SU-DHL-6 (cell line): ENCODE data around the gene MAGEB6B.

Experiments used
- EZH2phosphoT487 ChIP-seq: fragments of 200-600 bp; sonication (generic), shearing (Covaris generic); conservative IDR thresholded peaks from 2 replicates; pipeline ENCODE4 v1.6.1; 2018; ENCODE audit warnings: mild to moderate bottlenecking, antibody characterized with exemption, low read length, moderate library complexity, mixed read lengths
- TF ChIP-seq, protein P1 (sequence below): fragments of 200-600 bp; sonication (generic); IDR thresholded peaks from one replicate; pipeline ENCODE4 v1.5.1; 2017; ENCODE audit warnings: antibody characterized with exemption, mild to moderate bottlenecking, low read length, moderate library complexity; ENCODE audit not compliant: insufficient read depth, poor library complexity, severe bottlenecking

DNA sequence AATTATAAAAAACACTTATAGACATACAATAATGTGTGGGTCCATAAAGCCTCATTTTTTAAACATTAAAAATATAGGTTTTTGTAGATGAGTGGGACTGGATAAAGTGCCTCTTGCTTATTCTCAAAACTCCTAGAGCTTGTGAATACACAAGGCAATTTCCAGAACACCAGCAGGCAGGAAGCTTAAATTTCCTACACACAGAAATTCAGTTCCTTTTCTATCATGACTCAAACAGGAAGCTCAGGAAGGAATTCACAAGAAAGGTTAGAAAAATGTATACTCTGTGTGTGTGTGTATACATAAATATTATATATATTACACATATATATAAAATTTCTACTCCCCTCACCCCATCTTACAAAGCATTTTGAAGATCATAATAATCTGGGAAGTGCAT lies 43.2 kb downstream of the MAGEB6B start:
- TF ChIP-seq, protein P1, sequence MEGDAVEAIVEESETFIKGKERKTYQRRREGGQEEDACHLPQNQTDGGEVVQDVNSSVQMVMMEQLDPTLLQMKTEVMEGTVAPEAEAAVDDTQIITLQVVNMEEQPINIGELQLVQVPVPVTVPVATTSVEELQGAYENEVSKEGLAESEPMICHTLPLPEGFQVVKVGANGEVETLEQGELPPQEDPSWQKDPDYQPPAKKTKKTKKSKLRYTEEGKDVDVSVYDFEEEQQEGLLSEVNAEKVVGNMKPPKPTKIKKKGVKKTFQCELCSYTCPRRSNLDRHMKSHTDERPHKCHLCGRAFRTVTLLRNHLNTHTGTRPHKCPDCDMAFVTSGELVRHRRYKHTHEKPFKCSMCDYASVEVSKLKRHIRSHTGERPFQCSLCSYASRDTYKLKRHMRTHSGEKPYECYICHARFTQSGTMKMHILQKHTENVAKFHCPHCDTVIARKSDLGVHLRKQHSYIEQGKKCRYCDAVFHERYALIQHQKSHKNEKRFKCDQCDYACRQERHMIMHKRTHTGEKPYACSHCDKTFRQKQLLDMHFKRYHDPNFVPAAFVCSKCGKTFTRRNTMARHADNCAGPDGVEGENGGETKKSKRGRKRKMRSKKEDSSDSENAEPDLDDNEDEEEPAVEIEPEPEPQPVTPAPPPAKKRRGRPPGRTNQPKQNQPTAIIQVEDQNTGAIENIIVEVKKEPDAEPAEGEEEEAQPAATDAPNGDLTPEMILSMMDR: no peak
- TF ChIP-seq EZH2phosphoT487: no peak
